HG03439 (cell line): ENCODE results near the gene CAMP.
"Not testable (repeated sequence)": the region's sequence is repeated elsewhere in the genome, so short reads cannot be mapped to it uniquely, and the experiment has no call there.

Experiments used
- ATAC-seq: cut with Tn5 transposase; IDR thresholded peaks from one replicate; pipeline ENCODE4 v1.9.1; 2021; ENCODE audit warnings: mild to moderate bottlenecking, moderate library complexity; ENCODE audit not compliant: unreplicated experiment

The CAMP gene, protein sequence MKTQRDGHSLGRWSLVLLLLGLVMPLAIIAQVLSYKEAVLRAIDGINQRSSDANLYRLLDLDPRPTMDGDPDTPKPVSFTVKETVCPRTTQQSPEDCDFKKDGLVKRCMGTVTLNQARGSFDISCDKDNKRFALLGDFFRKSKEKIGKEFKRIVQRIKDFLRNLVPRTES

GRCh38 chr3:48222616-48223513 is at the start of gene CAMP:
TSS of gene CAMP (plus strand) at chr3:48223495. CDS start at chr3:48223512, 17 bp downstream.
- ATAC-seq, result peak; percentile 52

DNA sequence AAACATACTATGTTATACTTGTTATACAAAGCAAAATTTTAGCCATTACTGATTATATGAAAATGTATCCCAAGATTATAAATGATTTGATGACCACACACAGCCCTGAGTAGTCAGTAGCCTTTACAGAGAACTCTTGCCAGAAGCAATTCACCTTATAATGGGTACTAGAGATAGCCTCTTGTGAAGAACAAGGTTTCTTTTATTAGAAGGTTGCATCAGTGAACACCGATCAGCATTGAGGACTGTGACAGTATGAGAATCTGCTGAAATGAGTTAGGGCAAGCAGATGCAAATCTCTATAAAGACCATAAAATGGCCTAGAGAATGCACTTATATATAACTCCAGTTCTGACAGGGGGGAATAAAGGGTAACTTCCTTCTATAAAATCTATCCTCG is 45.2 kb upstream of the CAMP start:
- no peak for ATAC-seq

DNA sequence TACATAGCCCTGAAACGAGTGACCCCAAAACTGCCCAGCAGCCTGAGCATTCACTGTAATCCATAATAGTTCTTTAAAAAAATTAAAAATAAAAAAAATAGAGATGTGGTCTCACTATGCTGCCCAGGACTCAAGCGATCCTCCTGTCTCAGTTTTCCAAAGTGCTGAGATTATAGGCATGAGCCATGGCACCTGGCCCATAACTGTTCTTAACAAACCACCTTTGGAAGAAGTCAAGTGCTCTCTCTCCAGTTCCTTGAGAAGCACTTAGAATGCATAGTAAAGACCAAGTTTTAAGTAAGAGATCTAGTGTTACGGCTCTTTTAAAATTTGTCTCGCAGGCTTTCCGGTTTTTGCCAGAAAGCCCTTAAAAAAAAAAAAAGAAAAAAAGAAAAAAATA is 43.3 kb upstream of the CAMP start:
- ATAC-seq, result no peak

GRCh38 chr3:48180531-48181253 is 42.6 kb upstream of the CAMP start:
- no peak for ATAC-seq

DNA sequence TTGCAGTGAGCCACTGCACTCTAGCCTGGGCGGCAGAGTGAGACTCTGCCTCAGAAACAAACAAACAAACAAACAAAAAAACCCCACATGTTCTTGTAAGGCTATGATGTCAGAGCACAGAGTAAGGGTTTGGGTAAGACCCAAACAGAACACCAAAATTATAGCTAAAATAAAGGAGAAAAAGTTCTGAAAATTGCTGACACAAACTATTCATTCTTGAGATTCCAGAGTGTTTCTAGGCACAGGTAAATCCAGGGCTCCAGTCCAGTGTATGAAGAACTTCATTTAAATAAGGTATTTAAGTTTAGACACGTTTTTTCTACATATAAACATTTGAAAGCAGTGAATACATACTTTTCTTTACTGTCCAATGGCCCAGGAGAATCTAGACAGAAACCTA is 39.0 kb upstream of the CAMP start:
- no peak for ATAC-seq

GRCh38 chr3:48185129-48185528 is 38.2 kb upstream of the CAMP start:
- no peak for ATAC-seq

GRCh38 chr3:48186631-48187300 is 36.5 kb upstream of the CAMP start:
- ATAC-seq, result no peak

DNA sequence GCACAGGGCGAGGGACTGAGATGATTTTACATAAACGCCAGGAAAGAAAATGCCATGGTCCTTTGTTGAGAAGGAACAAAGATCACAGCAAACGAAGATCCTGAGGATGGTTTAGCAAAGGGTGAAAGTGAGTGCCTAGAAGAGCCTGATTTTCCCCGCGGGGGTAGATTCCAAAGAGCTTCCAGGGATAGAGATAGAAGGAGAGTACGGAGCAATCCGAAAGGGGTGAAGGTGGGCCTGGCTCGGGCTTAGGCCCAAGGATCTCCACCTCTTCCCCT is 36.1 kb upstream of the CAMP start:
- no peak for ATAC-seq

- ATAC-seq, result peak; percentile 30
Observed at GRCh38 chr3:48187579-48188265, 35.6 kb upstream of the CAMP start.

DNA sequence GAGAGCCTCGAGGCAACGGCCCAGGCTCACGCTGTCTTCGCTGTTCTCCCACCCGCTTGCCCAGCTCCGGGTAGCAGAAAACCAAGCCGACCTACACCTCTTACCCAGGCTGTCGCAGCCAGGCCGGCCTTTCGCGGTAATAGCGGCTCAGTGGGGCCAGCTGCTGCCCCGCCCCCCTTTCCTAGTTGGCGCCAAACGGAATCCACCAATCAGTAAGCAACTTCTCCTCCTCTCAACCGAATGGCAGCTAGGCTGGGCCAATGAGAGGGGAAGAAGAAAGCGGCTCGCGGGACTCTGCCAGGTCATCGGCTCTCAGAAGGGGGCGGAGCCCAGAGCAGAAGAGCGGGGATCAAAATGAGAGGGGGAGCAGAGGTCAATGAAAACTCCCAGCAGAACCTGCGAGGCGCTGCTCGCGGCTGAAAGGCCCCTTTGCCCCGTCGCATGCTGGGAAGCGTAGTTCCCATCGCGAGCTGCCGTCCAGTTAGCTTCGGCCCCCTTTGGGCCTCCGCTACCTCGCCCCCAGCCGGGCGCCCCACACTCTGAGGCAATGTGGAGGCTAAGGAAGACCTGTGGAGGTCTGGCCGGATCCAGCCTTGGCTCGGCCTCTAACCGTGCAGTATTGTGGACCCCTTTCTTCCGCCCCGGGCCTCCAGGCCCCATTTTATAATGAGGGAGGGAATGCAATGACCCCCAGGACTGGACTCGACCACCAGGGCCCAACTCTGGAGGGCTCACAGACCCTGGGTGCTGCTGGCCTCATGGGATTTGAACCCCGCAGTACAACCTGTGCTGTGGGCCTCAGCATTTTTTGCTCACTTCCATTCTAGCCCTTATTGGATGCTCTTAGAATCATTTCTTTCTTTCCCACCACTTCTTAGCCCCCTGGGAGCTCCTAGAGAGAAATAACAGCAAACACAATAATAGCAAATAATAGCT is 34.8 kb upstream of the CAMP start, which contains the start of gene CDC25A:
Gene CDC25A (minus strand): TSS at position 152 of the 936 bp plus-strand sequence. CDS start 470 bp downstream, outside the sequence.
- peak; percentile 92 for ATAC-seq

DNA sequence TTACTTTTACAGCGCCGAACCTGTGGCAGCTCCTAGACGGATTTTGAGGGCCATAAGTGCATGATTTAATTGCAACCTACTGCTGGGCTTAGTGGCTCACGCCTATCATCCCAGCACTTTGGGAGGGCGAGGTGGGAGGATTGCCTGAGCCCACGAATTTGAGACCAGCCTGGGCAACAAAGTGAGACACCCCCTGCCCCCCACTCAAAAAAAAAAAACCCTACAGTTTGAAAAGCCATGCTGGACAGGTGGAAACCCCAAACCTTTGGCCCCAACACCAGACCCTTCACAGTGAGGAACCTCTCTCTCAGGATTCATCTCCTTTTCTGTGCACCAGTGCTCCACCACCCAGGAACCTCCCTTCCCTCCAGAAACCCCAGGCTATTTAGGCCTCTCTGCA is 34.0 kb upstream of the CAMP start:
- no peak for ATAC-seq

DNA sequence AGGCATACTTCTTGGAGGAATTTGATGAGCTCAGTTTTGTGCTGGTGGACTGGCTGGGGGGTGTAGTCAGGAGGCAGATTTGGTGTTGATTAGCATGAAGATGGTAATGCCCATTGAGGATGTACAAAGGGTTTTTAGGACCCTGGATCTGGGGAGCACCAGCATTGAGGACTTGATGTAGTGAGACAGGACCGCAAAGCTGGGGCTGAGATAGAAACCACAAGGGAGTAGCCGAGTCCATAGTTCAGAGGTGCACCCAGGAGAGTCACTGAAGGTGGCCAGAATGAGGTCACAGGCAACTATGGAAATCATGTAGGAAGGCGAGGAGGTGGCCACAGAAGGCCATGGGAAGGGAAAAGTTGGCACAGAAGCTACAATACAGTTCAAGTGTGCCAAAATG is 32.4 kb upstream of the CAMP start:
- ATAC-seq, result no peak

DNA sequence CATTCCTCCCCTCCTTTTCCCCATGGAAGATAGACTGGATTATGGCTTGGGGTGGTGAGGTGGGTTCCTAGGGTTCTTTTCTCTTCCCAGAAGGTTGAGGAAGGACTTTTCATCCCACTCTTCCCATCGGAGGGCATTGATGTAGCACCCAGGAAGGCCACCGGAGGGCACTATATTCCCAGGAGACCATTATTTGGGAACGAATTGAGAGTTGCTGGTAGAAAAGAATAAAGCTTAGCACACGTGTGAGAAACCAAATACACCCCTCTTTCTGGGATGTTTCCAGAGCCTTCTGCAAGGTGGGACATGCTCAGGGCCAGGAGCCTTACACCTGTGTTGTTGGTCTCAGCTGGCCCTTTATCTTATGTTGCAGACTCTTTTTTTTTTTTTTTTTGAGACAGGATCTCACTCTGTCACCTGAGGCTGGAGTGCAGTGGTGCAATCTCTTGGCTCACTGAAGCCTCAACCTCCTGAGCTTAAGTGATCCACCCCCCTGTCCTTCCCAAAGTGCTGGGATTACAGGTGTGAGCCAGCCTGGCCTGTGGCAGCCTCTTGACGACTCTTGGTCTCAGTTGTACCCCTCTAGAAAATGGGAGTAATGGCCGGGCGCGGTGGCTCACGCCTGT is 28.7 kb upstream of the CAMP start:
- no peak for ATAC-seq

- ATAC-seq, result no peak
Observed at GRCh38 chr3:48196611-48197010, 26.7 kb upstream of the CAMP start.

DNA sequence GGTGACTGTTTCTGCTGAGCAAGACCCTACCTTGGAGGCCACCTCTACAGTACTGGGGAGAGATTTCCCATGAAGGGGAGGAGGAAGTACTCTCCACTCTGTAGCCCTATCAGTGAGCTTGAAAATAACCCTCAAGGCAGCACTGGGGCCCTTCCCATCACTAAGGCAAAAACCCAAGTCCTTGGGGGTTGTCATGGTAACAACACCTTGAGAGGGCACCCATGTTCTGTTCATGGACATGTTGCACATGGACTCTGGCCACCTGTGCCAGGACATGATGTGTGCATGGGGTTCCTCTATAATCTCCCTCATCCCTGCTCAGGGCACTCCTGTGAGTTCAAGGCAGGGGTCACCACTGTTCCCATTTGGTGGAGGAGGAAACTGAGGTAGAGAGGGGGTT is 24.2 kb upstream of the CAMP start:
- ATAC-seq, result no peak

GRCh38 chr3:48202632-48203031 is 20.7 kb upstream of the CAMP start:
- ATAC-seq, result no peak

GRCh38 chr3:48208076-48208475 is 15.2 kb upstream of the CAMP start:
- no peak for ATAC-seq

GRCh38 chr3:48209445-48209844 is 13.8 kb upstream of the CAMP start:
- ATAC-seq, result no peak

GRCh38 chr3:48210534-48210933 is 12.8 kb upstream of the CAMP start:
- not testable (repeated sequence) for ATAC-seq
